GM12878 (cell line): ENCODE data around the gene SF3A1. TPM values are rescaled to one million over a fixed set of nuclear protein-coding genes. Genes with fewer than 3 reads are reported as not detected.
A peak's percentile ranks its signal among the peaks of the same experiment; 100 is the strongest.

Experiments used
- ATAC-seq: fragments of 200-7000 bp; cut with Tn5 transposase; 3 replicates; pipeline ENCODE4 v1.9.1; 2020; ENCODE audit warnings: mild to moderate bottlenecking, moderate library complexity
- BruUV-seq: library from RNA; stranded (reverse); fragments of 400-500 nt; replicated peaks from 2 replicates; lab custom pipeline; 2021; lab: Mats Ljungman, UMichigan
- CTCF ChIA-PET: fragments of 300-600 bp; sonication (Branson Sonifier 250); formaldehyde crosslinking; extraction: SDS; loops from one replicate; lab custom pipeline; 2021; ENCODE audit warnings: inconsistent platforms; lab: Yijun Ruan, JAX
- POLR2A ChIA-PET: fragments of 350-600 bp; formaldehyde crosslinking; extraction: SDS; loops from one replicate; lab custom pipeline; 2021; ENCODE audit warnings: inconsistent platforms; lab: Charles Lee
- RAD21 ChIA-PET: fragments of 300-600 bp; sonication (Branson Sonifier 250); formaldehyde crosslinking; loops from one replicate; lab custom pipeline; 2023; ENCODE audit warnings: antibody characterized with exemption; ENCODE audit not compliant: unreplicated experiment; lab: Charles Lee
- SMC1A ChIA-PET: fragments of 300-600 bp; sonication (Branson Sonifier 250); formaldehyde crosslinking; loops from one replicate; lab custom pipeline; 2023; ENCODE audit not compliant: unreplicated experiment, uncharacterized antibody; lab: Charles Lee
- DNase-seq: peaks from one replicate; pipeline ENCODE4 v3.0.0-alpha.2; 2011; ENCODE audit warnings: low read depth, low spot score
- FAIRE-seq: peaks from 3 replicates; lab custom pipeline; 2011; peaks lifted over from hg19 to GRCh38; lab: Jason Lieb, UNC
- H2AFZ ChIP-seq: 2 replicates; pipeline ENCODE4 v1.6.0; 2011; ENCODE audit warnings: low read depth, low read length, control low read depth; ENCODE audit not compliant: control insufficient read depth
- H3K27ac ChIP-seq: 2 replicates; pipeline ENCODE4 v1.5.1; 2011; ENCODE audit warnings: control low read depth; ENCODE audit not compliant: control insufficient read depth, insufficient read depth
- H3K27me3 ChIP-seq, 2 experiments: replicated peaks in 1 of 2; 2 replicates each; pipeline versions ENCODE4 v1.6.0 to v1.6.1; 2011; ENCODE audit warnings: low read length in 1 of 2; ENCODE audit not compliant: control insufficient read depth in 2 of 2, insufficient read depth in 2 of 2
- H3K36me3 ChIP-seq, 2 experiments: 2 replicates each; pipeline ENCODE4 v1.5.1; 2011; ENCODE audit warnings: low read length in 1 of 2; ENCODE audit not compliant: control insufficient read depth in 2 of 2, insufficient read depth in 2 of 2
- H3K4me1 ChIP-seq: 2 replicates; pipeline ENCODE4 v1.6.1; 2011; ENCODE audit warnings: mild to moderate bottlenecking, low read length, moderate library complexity, mixed read lengths; ENCODE audit not compliant: control insufficient read depth, insufficient read depth
- H3K4me2 ChIP-seq: 2 replicates; pipeline ENCODE4 v1.6.0; 2011; ENCODE audit warnings: control low read depth; ENCODE audit not compliant: control insufficient read depth, insufficient read depth
- H3K4me3 ChIP-seq: fragments of 200-600 bp; sonication (generic); 2 replicates; pipeline ENCODE4 v1.5.1; 2016
- H3K79me2 ChIP-seq: 2 replicates; pipeline ENCODE4 v1.6.0; 2011; ENCODE audit warnings: low read length; ENCODE audit not compliant: control insufficient read depth, insufficient read depth
- H3K9ac ChIP-seq: 2 replicates; pipeline ENCODE4 v1.8.0; 2011; ENCODE audit warnings: low read length, control low read depth, mixed read lengths; ENCODE audit not compliant: control insufficient read depth, insufficient read depth
- H3K9me3 ChIP-seq: replicated peaks from 3 replicates; pipeline ENCODE4 v1.5.1; 2011; ENCODE audit warnings: mild to moderate bottlenecking, low read length; ENCODE audit not compliant: control insufficient read depth, insufficient read depth
- H4K20me1 ChIP-seq: 2 replicates; pipeline ENCODE4 v1.6.0; 2011; ENCODE audit not compliant: control insufficient read depth, insufficient read depth
- BACH1 ChIP-seq: fragments of 450-650 bp; IDR thresholded peaks from 2 replicates; pipeline ENCODE4 v1.6.1; 2017; ENCODE audit warnings: mild to moderate bottlenecking, borderline replicate concordance
- CBFB ChIP-seq: IDR thresholded peaks from 2 replicates; pipeline ENCODE4 v1.6.1; 2016; ENCODE audit warnings: antibody characterized with exemption, low read depth
- CHD4 ChIP-seq: fragments of 200-600 bp; sonication (generic); IDR thresholded peaks from 2 replicates; pipeline ENCODE4 v1.6.1; 2016; ENCODE audit warnings: mild to moderate bottlenecking
- CREB1 ChIP-seq: IDR thresholded peaks from 2 replicates; pipeline ENCODE4 v1.6.1; 2012; ENCODE audit warnings: low read depth, mild to moderate bottlenecking, inconsistent platforms
- CREM ChIP-seq: IDR thresholded peaks from 2 replicates; pipeline ENCODE4 v1.6.1; 2014; ENCODE audit warnings: antibody characterized with exemption, low read depth
- DPF2 ChIP-seq: fragments of 450-650 bp; IDR thresholded peaks from 2 replicates; pipeline ENCODE4 v1.6.1; 2017; ENCODE audit warnings: mild to moderate bottlenecking
- HDAC2 ChIP-seq: fragments of 200-600 bp; sonication (generic); IDR thresholded peaks from 2 replicates; pipeline ENCODE4 v1.6.1; 2017
- LARP7 ChIP-seq: fragments of 450-650 bp; IDR thresholded peaks from 2 replicates; pipeline ENCODE4 v1.6.1; 2017; ENCODE audit warnings: mild to moderate bottlenecking
- NBN ChIP-seq: fragments of 450-650 bp; IDR thresholded peaks from 2 replicates; pipeline ENCODE4 v1.6.1; 2016
- NR2C2 ChIP-seq: IDR thresholded peaks from 2 replicates; pipeline ENCODE4 v1.6.1; 2011; ENCODE audit warnings: borderline replicate concordance, low read depth; ENCODE audit not compliant: control insufficient read depth, insufficient read length
- PML ChIP-seq: IDR thresholded peaks from 2 replicates; pipeline ENCODE4 v1.6.1; 2012; ENCODE audit warnings: low read length, inconsistent platforms
- RELB ChIP-seq: fragments of 450-650 bp; IDR thresholded peaks from 2 replicates; pipeline ENCODE4 v1.6.1; 2017; ENCODE audit warnings: low read depth, mild to moderate bottlenecking, moderate library complexity
- SMAD1 ChIP-seq: fragments of 450-650 bp; IDR thresholded peaks from 2 replicates; pipeline ENCODE4 v1.6.1; 2018; ENCODE audit warnings: mild to moderate bottlenecking, low read depth; ENCODE audit not compliant: partially characterized antibody
- SP1 ChIP-seq: IDR thresholded peaks from one replicate; pipeline ENCODE4 v1.6.1; 2011; ENCODE audit warnings: low read depth, low read length
- TBL1XR1 ChIP-seq: IDR thresholded peaks from 2 replicates; pipeline ENCODE4 v1.6.1; 2012; ENCODE audit warnings: low read depth, low read length, improper control_type of control experiment
- TCF3 ChIP-seq: IDR thresholded peaks from 2 replicates; pipeline ENCODE4 v1.6.1; 2012; ENCODE audit warnings: low read depth, mild to moderate bottlenecking, low read length, borderline replicate concordance; ENCODE audit not compliant: insufficient read depth
- TCF7 ChIP-seq: IDR thresholded peaks from 2 replicates; pipeline ENCODE4 v1.6.1; 2014; ENCODE audit warnings: antibody characterized with exemption, borderline replicate concordance
- YY1 ChIP-seq: IDR thresholded peaks from 2 replicates; pipeline ENCODE4 v1.6.1; 2011; ENCODE audit warnings: low read depth, mild to moderate bottlenecking, low read length
- ZBTB40 ChIP-seq: fragments of 450-650 bp; IDR thresholded peaks from 2 replicates; pipeline ENCODE4 v1.6.1; 2016; ENCODE audit warnings: mild to moderate bottlenecking, moderate library complexity, borderline replicate concordance
- ZZZ3 ChIP-seq: IDR thresholded peaks from 2 replicates; pipeline ENCODE4 v1.6.1; 2011; ENCODE audit warnings: low read depth; ENCODE audit not compliant: control insufficient read depth, insufficient read length
- WGBS: methylation state at CpG from one replicate; pipeline ENCODE4 v1.1.6; 2016; ENCODE audit warnings: low lambda C conversion rate; ENCODE audit not compliant: insufficient replicate concordance, insufficient coverage; ENCODE audit errors: missing lambda C conversion rate; 5-methylcytosine and 5-hydroxymethylcytosine counted together
- in situ Hi-C: fragments of 300-500 bp; cut with MboI; formaldehyde crosslinking; loops from 9 replicates; pipeline ENCODE4 v1.14.3; 2018; ENCODE audit warnings: mixed read lengths
- intact Hi-C: fragments of 100-400 bp; cut with micrococcal nuclease; formaldehyde crosslinking; loops from one replicate; pipeline ENCODE4 v1.14.2; 2022; ENCODE audit not compliant: unreplicated experiment
- polyA plus RNA-seq, 11 experiments: library from polyadenylated mRNA; depleted of rRNA in 4 of 11; unstranded in 6 of 11; stranded (reverse) in 5 of 11; fragments of >200 nt; fragmentation: Nextera tagmentation in 4 of 11; fragmentation: Illumina TruSeq in 1 of 11; extraction: Ambion mirVana in 4 of 11; extraction: Trizol in 1 of 11; gene quantifications; 1 replicate in 1 of 11; 2 replicates in 10 of 11; pipeline versions ENCODE4 v1.2.1 to v1.2.3, GENCODE V29; 2011 to 2016; ENCODE audit warnings: inconsistent platforms in 2 of 11, missing spikeins in 2 of 11, low read depth in 1 of 11
- total RNA-seq, 4 experiments: library from RNA; depleted of rRNA in 3 of 4; stranded (reverse); fragments of >200 nt in 3 of 4; fragmentation: Illumina TruSeq in 1 of 4; extraction: Trizol in 1 of 4; gene quantifications; 2 replicates each; pipeline versions ENCODE4 v1.2.1 to v1.2.3, GENCODE V29; 2013 to 2021
- TF ChIP-seq, protein P1 (sequence below): IDR thresholded peaks from 2 replicates; pipeline ENCODE4 v1.6.1; 2012; ENCODE audit warnings: low read length, inconsistent platforms

Gene SF3A1
- total and polyA plus RNA-seq, 10 of the 15 experiments (the other 5 are each of a cell fraction or from before 2014, with no cell fraction given): 10.4 to 239 (median 46.0) TPM

- H3K9me3 ChIP-seq: no peaks in the 10 kb centered on the region
- ATAC-seq: peak; percentile 41
- peaks cover 53% of the 10 kb centered on the region for H3K79me2 ChIP-seq
- FAIRE-seq: no peak
- intact Hi-C loops: no loop called here
- no TSS peak for BruUV-seq
- H3K27me3 ChIP-seq: no peaks in the 10 kb centered on the region
- H3K27ac ChIP-seq: peak overlapping the region; percentile 77
- in situ Hi-C loops: no loop called here
- CTCF ChIA-PET: interaction anchor here (1.2 to 6.0 kb wide), 4 partner anchors 11 to 86 kb away, joined by 3 to 44 read pairs (median 4); partner anchors contain the start of genes CASTOR1 and RNF215
- H3K9ac ChIP-seq: peak overlapping the region; percentile 24; the same call in 1 of the 2 replicates
- H3K36me3 ChIP-seq: peaks cover 26 to 40% of the 10 kb centered on the region in 2 experiments
- POLR2A ChIA-PET: interaction anchor here (0.6 to 5.7 kb wide), 7 partner anchors 8 to 153 kb away, joined by 3 to 27 read pairs (median 5); partner anchors contain the start of gene TBC1D10A
- H3K4me1 ChIP-seq: peaks cover 13% of the 10 kb centered on the region
- H4K20me1 ChIP-seq: no peaks in the 10 kb centered on the region
- peak overlapping the region; percentile 49 for H3K4me2 ChIP-seq
- 22% methylated on average over 4 of the region's 4 CpGs for WGBS
- SMC1A ChIA-PET: interaction anchor here (0.6 to 1.4 kb wide), 2 partner anchors 44 to 60 kb away, joined by 3 to 4 read pairs; no protein-coding TSS in a partner anchor
- no peak for DNase-seq
- H2AFZ ChIP-seq: no peak overlapping the region
- RAD21 ChIA-PET: interaction anchor here (0.6 to 3.4 kb wide), 5 partner anchors 22 to 61 kb away, joined by 3 to 22 read pairs (median 5); partner anchors contain the start of genes RNF215 and TBC1D10A
- peak overlapping the region; percentile 28; the same call in 1 of the 2 replicates for H3K4me3 ChIP-seq
- no peak for TF ChIP-seq NBN
- TF ChIP-seq HDAC2: no peak
- 0 out of 2 replicates have a peak, but pooled peaks have one; percentile 19 for TF ChIP-seq CREM
- no peak for TF ChIP-seq CREB1
- TF ChIP-seq CBFB: no peak
- no peak for TF ChIP-seq TCF7
- no peak for TF ChIP-seq SP1
- no peak for TF ChIP-seq CHD4
- 0 out of 2 replicates have a peak, but pooled peaks have one; percentile 31 for TF ChIP-seq RELB
- no peak for TF ChIP-seq YY1
- TF ChIP-seq TBL1XR1: no peak
- no peak for TF ChIP-seq DPF2
- no peak for TF ChIP-seq PML
- TF ChIP-seq LARP7: no peak
- no peak for TF ChIP-seq ZZZ3
- no peak for TF ChIP-seq ZBTB40
- no peak for TF ChIP-seq TCF3
- TF ChIP-seq NR2C2: no peak
- TF ChIP-seq, protein P1, sequence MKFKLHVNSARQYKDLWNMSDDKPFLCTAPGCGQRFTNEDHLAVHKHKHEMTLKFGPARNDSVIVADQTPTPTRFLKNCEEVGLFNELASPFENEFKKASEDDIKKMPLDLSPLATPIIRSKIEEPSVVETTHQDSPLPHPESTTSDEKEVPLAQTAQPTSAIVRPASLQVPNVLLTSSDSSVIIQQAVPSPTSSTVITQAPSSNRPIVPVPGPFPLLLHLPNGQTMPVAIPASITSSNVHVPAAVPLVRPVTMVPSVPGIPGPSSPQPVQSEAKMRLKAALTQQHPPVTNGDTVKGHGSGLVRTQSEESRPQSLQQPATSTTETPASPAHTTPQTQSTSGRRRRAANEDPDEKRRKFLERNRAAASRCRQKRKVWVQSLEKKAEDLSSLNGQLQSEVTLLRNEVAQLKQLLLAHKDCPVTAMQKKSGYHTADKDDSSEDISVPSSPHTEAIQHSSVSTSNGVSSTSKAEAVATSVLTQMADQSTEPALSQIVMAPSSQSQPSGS: no peak
- no peak for TF ChIP-seq BACH1
- TF ChIP-seq SMAD1: no peak
Measured at GRCh38 chr22:30348809-30349208, 7.9 kb downstream of the SF3A1 start.
